Keratinocyte (primary cell): ENCODE data around the gene DSTYK. TPM values are rescaled to one million over a fixed set of nuclear protein-coding genes. Genes with fewer than 3 reads are reported as not detected.

ENCODE experiments used
- DNase-seq: peaks from one replicate; pipeline ENCODE4 v3.0.0-alpha.2; 2011; ENCODE audit warnings: low read depth, missing footprints, low spot score
- FAIRE-seq: peaks from 2 replicates; lab custom pipeline; 2011; peaks lifted over from hg19 to GRCh38; lab: Jason Lieb, UNC
- H2AFZ ChIP-seq: 2 replicates; pipeline ENCODE4 v1.6.0; 2012; ENCODE audit warnings: low read length, control low read depth, inconsistent platforms; ENCODE audit not compliant: control insufficient read depth
- H3K27ac ChIP-seq: 2 replicates; pipeline ENCODE4 v1.5.1; 2011; ENCODE audit warnings: low read length; ENCODE audit not compliant: control insufficient read depth, insufficient read depth
- H3K27me3 ChIP-seq: 3 replicates; pipeline ENCODE4 v1.6.0; 2011; ENCODE audit warnings: low read length; ENCODE audit not compliant: control insufficient read depth, insufficient read depth; ENCODE audit errors: extremely low read depth
- H3K36me3 ChIP-seq, 2 experiments: 2 replicates in 1 of 2; 3 replicates in 1 of 2; pipeline ENCODE4 v1.5.1; 2011; ENCODE audit warnings: low read length in 2 of 2, mild to moderate bottlenecking in 1 of 2; ENCODE audit not compliant: control insufficient read depth in 2 of 2, insufficient read depth in 2 of 2; ENCODE audit errors: extremely low read depth in 1 of 2
- H3K4me1 ChIP-seq: 3 replicates; pipeline ENCODE4 v1.5.1; 2011; ENCODE audit warnings: low read length; ENCODE audit not compliant: control insufficient read depth, insufficient read depth; ENCODE audit errors: extremely low read depth
- H3K4me2 ChIP-seq: 3 replicates; pipeline ENCODE4 v1.6.0; 2011; ENCODE audit warnings: low read depth, low read length; ENCODE audit not compliant: control insufficient read depth, insufficient read depth; ENCODE audit errors: extremely low read depth
- H3K4me3 ChIP-seq, 3 experiments: fragments of 200-600 bp in 1 of 3; sonication (generic) in 1 of 3; 2 replicates in 2 of 3; 3 replicates in 1 of 3; pipeline ENCODE4 v1.5.1; 2011 to 2016; ENCODE audit warnings: low read length in 3 of 3, mild to moderate bottlenecking in 3 of 3, control low read depth in 2 of 3, inconsistent platforms in 1 of 3, low read depth in 1 of 3, mixed read lengths in 1 of 3, mixed run types in 1 of 3, moderate library complexity in 1 of 3; ENCODE audit not compliant: control insufficient read depth in 2 of 3, insufficient read depth in 2 of 3; ENCODE audit errors: extremely low read depth in 1 of 3
- H3K79me2 ChIP-seq: 2 replicates; pipeline ENCODE4 v1.6.0; 2012; ENCODE audit warnings: low read length; ENCODE audit not compliant: control insufficient read depth, insufficient read depth
- H3K9ac ChIP-seq: 3 replicates; pipeline ENCODE4 v1.6.0; 2011; ENCODE audit warnings: low read length; ENCODE audit not compliant: control insufficient read depth, insufficient read depth; ENCODE audit errors: extremely low read depth
- H3K9me1 ChIP-seq: 3 replicates; pipeline ENCODE4 v1.6.0; 2011; ENCODE audit warnings: low read length; ENCODE audit not compliant: control insufficient read depth, insufficient read depth; ENCODE audit errors: extremely low read depth
- H3K9me3 ChIP-seq: 2 replicates; pipeline ENCODE4 v1.5.1; 2012; ENCODE audit warnings: low read depth, low read length; ENCODE audit not compliant: control insufficient read depth
- H4K20me1 ChIP-seq: 3 replicates; pipeline ENCODE4 v1.6.0; 2011; ENCODE audit warnings: low read length; ENCODE audit not compliant: control insufficient read depth, insufficient read depth; ENCODE audit errors: extremely low read depth
- CTCF ChIP-seq, 3 experiments: IDR thresholded peaks in 1 of 3; conservative IDR thresholded peaks in 1 of 3; optimal IDR thresholded peaks in 1 of 3; 2 replicates in 2 of 3; 3 replicates in 1 of 3; pipeline versions ENCODE3 to v1.5.1; 2011; ENCODE audit warnings: low read length in 3 of 3, mild to moderate bottlenecking in 3 of 3, moderate library complexity in 2 of 3, control low read depth in 1 of 3, inconsistent platforms in 1 of 3; ENCODE audit not compliant: insufficient read depth in 2 of 3; ENCODE audit errors: extremely low read depth in 1 of 3
- EZH2 ChIP-seq: IDR thresholded peaks from one replicate; pipeline ENCODE4 v1.6.1; 2012; ENCODE audit warnings: inconsistent platforms, mild to moderate bottlenecking, low read length, moderate library complexity
- dilution Hi-C: fragments of 300-500 bp; cut with MboI; formaldehyde crosslinking; loops from one replicate; pipeline ENCODE4 v1.7.0; 2020; ENCODE audit warnings: low sequenced_read_pairs; ENCODE audit not compliant: extremely low pct_ligation_motif_present
- polyA plus RNA-seq, 5 experiments: library from polyadenylated mRNA; depleted of rRNA in 3 of 5; stranded (reverse) in 3 of 5; stranded (forward) in 1 of 5; unstranded in 1 of 5; fragments of >200 nt; gene quantifications; 1 replicate in 1 of 5; 2 replicates in 3 of 5; 3 replicates in 1 of 5; pipeline versions ENCODE4 v1.2.1 to v1.2.3, GENCODE V29; 2011 to 2012; ENCODE audit warnings: missing spikeins in 2 of 5, low read depth in 1 of 5, low replicate concordance in 1 of 5

Gene DSTYK
- polyA plus RNA-seq, 1 donor (not counting 4 experiments of a cell fraction or from before 2014, with no cell fraction given): 7.6 TPM

- dilution Hi-C loops: no loop called here
- H3K9me3 ChIP-seq: no peaks in the 10 kb centered on the region
- H3K79me2 ChIP-seq: peaks cover 2% of the 10 kb centered on the region
- H3K4me3 ChIP-seq: no peak overlapping the region
- H3K27ac ChIP-seq: no peak overlapping the region
- no peak overlapping the region for H3K9ac ChIP-seq
- no peak overlapping the region for H3K4me2 ChIP-seq
- DNase-seq (no peak), FAIRE-seq (no peak)
- H3K27me3 ChIP-seq: no peaks in the 10 kb centered on the region
- H3K9me1 ChIP-seq: no peaks in the 10 kb centered on the region
- H2AFZ ChIP-seq: no peak overlapping the region
- no peaks in the 10 kb centered on the region for H4K20me1 ChIP-seq
- H3K4me1 ChIP-seq: no peaks in the 10 kb centered on the region
- TF ChIP-seq CTCF (optimal IDR thresholded peaks at IDR 0.05 in 1 of 3, IDR thresholded peaks at IDR 0.05 in 1 of 3, conservative IDR thresholded peaks at IDR 0.05 in 1 of 3; ENCODE audit: extremely low read depth in 1 of 3, insufficient read depth in 2 of 3, low read length in 3 of 3): no peak
- no peak for TF ChIP-seq EZH2
- peaks cover 2 to 11% of the 10 kb centered on the region in 2 experiments for H3K36me3 ChIP-seq
Observed at GRCh38 chr1:205109269-205109668, 102.2 kb downstream of the DSTYK start.

DNA sequence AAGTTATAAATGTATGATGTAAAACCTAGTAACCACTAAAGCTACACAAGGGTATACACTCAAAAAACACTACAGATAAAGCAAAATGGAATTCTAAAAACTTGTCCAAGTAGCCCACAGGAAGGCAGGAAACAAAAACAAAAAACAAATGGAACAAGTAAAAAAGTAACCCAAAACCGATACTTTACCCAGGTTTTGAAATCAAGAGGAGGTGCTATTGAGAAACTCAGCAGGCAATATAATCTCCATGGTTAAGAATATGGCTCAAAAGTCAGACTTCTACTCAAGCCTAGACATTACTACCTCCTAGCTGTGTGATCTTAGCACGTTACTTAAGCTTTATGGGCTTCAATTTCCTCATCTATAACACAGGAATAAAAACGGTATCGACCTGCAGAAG is 103.0 kb downstream of the DSTYK start:
- Histone ChIP-seq H3K9me3 (no peaks in the 10 kb centered on the region), H3K9ac (no peak overlapping the region), H3K4me2 (no peak overlapping the region), H2AFZ (no peak overlapping the region), H3K9me1 (no peaks in the 10 kb centered on the region), H3K27ac (no peak overlapping the region), H3K36me3 (peaks cover 6 to 15% of the 10 kb centered on the region in 2 experiments), H4K20me1 (no peaks in the 10 kb centered on the region), H3K79me2 (peaks cover 2% of the 10 kb centered on the region), H3K4me1 (no peaks in the 10 kb centered on the region), H3K27me3 (no peaks in the 10 kb centered on the region), H3K4me3 (no peak overlapping the region)
- dilution Hi-C loops: no loop called here
- TF ChIP-seq CTCF (optimal IDR thresholded peaks at IDR 0.05 in 1 of 3, IDR thresholded peaks at IDR 0.05 in 1 of 3, conservative IDR thresholded peaks at IDR 0.05 in 1 of 3; ENCODE audit: extremely low read depth in 1 of 3, insufficient read depth in 2 of 3, low read length in 3 of 3) (no peak), EZH2 (no peak)
- no peak for FAIRE-seq
- no peak for DNase-seq
